A549 treated with CORT108297 at 1 μM for 4 hours (cell line): ENCODE results near the gene NBPF4. TPM values are rescaled to one million over a fixed set of nuclear protein-coding genes. Genes with fewer than 3 reads are reported as not detected.

Experiments used
- total RNA-seq: library from RNA; stranded (reverse); fragments of 200-300 nt; extraction: Qiagen RNA extraction; gene quantifications from 5 replicates; pipeline ENCODE4 v1.2.3, GENCODE V29; 2022

Gene NBPF4, protein sequence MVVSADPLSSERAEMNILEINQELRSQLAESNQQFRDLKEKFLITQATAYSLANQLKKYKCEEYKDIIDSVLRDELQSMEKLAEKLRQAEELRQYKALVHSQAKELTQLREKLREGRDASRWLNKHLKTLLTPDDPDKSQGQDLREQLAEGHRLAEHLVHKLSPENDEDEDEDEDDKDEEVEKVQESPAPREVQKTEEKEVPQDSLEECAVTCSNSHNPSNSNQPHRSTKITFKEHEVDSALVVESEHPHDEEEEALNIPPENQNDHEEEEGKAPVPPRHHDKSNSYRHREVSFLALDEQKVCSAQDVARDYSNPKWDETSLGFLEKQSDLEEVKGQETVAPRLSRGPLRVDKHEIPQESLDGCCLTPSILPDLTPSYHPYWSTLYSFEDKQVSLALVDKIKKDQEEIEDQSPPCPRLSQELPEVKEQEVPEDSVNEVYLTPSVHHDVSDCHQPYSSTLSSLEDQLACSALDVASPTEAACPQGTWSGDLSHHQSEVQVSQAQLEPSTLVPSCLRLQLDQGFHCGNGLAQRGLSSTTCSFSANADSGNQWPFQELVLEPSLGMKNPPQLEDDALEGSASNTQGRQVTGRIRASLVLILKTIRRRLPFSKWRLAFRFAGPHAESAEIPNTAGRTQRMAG
- total RNA-seq, result 0.07 to 0.18 TPM (median 0.11 TPM) in 5 replicates

DNA sequence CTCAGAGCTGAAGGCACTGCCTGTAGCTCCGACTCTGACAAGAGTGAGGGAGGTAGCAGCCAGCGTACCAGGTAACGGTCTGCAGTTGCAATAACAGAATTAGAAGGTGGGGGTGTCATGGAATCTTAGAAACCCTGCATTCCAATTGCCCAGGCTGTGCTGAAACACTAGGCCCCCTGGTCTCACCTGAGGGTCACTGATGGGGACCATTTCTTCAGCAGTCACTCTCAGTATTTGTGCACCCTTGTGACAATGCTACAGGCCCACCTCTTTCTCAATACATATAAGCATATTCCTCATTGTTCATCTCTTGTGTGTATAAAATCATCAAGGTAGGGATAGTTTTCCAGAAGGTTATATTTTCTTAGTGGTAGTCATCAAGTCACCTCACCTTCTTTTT, at the start of gene NBPF4:
Gene NBPF4, minus strand, starts transcription at position 101 of the 400 bp plus-strand sequence. CDS start 315 bp downstream, outside the sequence.

DNA sequence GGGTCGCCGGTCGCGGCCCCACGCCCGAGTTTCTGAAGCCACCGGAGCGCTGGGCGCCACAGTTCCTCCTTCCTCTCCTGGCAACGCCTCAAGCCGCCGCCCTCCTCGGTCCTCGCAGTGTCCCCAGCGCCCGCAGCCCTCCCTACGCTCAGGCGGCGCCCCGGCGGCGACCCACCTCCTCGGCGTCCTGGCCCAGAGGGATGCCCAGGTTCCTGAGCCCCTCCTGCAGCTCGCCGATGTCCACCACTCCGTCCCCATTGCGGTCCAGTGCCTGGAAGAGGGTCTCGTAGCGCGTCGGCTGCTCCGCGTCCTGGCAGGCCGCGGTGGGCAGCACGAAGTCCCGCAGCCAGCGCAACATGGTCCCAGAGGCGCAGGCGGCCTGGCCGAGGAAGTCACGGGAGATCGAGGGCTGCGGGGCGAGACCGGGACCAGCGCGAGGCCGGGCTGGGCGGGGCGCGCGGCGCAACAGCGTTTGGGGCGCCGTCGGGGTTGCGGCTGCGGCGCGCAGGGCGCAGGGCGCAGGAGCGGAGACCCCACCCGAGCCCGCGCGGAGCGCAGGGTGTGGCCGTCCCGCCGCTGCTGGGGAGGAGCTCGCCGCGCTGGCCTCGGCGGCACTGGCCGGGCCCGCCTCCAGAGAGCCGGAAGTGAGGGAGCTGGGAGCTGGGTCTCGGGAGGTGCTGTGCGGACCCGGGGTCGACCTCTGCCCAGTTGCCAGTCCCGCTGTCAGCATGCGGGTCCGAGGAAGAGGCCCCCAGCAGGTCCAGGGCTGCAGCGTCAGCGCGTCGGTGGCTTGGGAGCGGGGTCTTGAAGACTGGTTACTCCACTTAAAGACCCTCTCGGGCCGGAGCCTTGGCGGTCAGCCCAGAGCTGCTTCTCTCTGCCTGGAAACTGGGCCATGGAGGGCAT, 43.8 kb downstream of the NBPF4 start, which contains the start of gene SLC25A24:
Gene SLC25A24, minus strand, starts transcription at position 563 of the 906 bp plus-strand sequence. Its CDS starts 205 bp downstream, at position 358.

Other genes with a start within 250 kb of the NBPF4 start
- 22.6 to 33.7 TPM (median 29.4 TPM) in 5 replicates for gene SLC25A24, start 43.7 kb downstream of the NBPF4 start, total RNA-seq
- gene NBPF6, start 206.3 kb upstream of the NBPF4 start, total RNA-seq, result 0.08 TPM in 1 of 5 replicates, not detected in the others